HAP-1 (cell line): ENCODE results near the gene HDGFL3.
"Not testable (repeated sequence)": the region's sequence is repeated elsewhere in the genome, so short reads cannot be mapped to it uniquely, and the experiment has no call there.

Experiments
- DNase-seq, 2 experiments: peaks; one replicate each; pipeline ENCODE4 v3.0.0-alpha.2; 2016 to 2020; ENCODE audit warnings: low spot score in 2 of 2
- H3K27me3 ChIP-seq: fragments of 250-450 bp; sonication (Bioruptor Pico); 2 replicates; pipeline ENCODE4 v1.5.1; 2020; ENCODE audit warnings: low read depth, mild to moderate bottlenecking, moderate library complexity
- H3K36me3 ChIP-seq: fragments of 250-450 bp; sonication (Bioruptor Pico); replicated peaks from 2 replicates; pipeline ENCODE4 v1.5.1; 2020; ENCODE audit warnings: mild to moderate bottlenecking
- H3K4me1 ChIP-seq: fragments of 250-450 bp; sonication (Bioruptor Pico); 2 replicates; pipeline ENCODE4 v1.5.1; 2020; ENCODE audit warnings: mild to moderate bottlenecking
- H3K4me3 ChIP-seq: fragments of 250-450 bp; sonication (Bioruptor Pico); 2 replicates; pipeline ENCODE4 v1.5.1; 2020; ENCODE audit warnings: mild to moderate bottlenecking, moderate library complexity
- H3K9me3 ChIP-seq: fragments of 250-450 bp; sonication (Bioruptor Pico); 2 replicates; pipeline ENCODE4 v1.5.1; 2020; ENCODE audit warnings: mild to moderate bottlenecking, moderate library complexity
- in situ Hi-C: fragments of 300-500 bp; cut with MboI; formaldehyde crosslinking; loops from 3 replicates; pipeline ENCODE4 v1.14.3; 2020; ENCODE audit warnings: low sequenced_read_pairs, inconsistent platforms, mixed read lengths

The HDGFL3 gene

DNA sequence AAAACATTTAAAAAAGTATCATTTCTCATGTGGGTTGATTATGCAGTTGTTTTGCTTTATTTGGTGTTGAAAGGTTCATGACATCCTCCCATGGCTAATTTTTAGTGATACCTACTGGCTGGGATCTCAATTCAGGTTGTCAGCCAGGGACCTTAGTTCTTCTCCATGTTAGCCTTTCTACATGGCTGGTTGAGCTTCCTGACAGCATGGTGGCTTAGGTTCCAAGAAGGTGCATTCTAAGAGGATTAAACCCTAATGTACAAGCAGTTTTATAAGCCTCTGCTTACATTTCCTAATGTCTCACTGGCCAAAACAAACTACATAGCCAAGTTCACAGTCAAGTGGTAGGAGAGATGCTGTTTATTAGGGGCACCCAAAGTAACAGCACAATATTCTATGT lies 109.5 kb downstream of the HDGFL3 start:
- in situ Hi-C loops, result no loop called here

DNA sequence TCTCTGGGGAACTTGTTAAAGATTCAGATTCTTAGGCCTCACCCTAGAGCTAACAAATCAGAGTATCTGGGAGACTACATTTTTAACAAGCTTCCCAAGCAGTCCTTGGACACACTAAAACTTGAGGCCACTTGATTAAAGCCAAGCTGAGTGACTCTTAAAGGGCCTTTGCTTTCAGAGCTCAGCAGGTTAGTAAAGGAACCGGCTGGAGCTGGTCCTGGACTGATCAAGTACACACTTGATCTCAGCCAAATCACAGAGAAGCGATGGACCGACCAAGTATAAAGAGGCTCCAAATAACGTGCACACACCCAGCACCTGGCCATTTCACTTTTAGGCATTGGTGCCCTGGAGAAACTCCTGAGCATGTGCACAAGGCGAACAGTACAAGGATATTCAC lies 113.0 kb downstream of the HDGFL3 start:
- peaks cover 9% of the 10 kb centered on the region for H3K9me3 ChIP-seq
- peaks cover 12% of the 10 kb centered on the region; the same call in 1 of the 2 replicates for H3K27me3 ChIP-seq
- DNase-seq, result no peak
- in situ Hi-C loops, result no loop called here
- H3K4me3 ChIP-seq, result no peak overlapping the region
- H3K36me3 ChIP-seq, result no peaks in the 10 kb centered on the region
- H3K4me1 ChIP-seq, result peaks cover 3% of the 10 kb centered on the region; the same call in 1 of the 2 replicates

More for the DNA sequence above, 109.5 kb downstream of the HDGFL3 start:
- peaks cover 9% of the 10 kb centered on the region for H3K9me3 ChIP-seq
- peaks cover 12% of the 10 kb centered on the region; the same call in 1 of the 2 replicates for H3K27me3 ChIP-seq
- H3K36me3 ChIP-seq, result no peaks in the 10 kb centered on the region
- peaks cover 12% of the 10 kb centered on the region for H3K4me1 ChIP-seq
- no peak for DNase-seq
- H3K4me3 ChIP-seq, result no peak overlapping the region

DNA sequence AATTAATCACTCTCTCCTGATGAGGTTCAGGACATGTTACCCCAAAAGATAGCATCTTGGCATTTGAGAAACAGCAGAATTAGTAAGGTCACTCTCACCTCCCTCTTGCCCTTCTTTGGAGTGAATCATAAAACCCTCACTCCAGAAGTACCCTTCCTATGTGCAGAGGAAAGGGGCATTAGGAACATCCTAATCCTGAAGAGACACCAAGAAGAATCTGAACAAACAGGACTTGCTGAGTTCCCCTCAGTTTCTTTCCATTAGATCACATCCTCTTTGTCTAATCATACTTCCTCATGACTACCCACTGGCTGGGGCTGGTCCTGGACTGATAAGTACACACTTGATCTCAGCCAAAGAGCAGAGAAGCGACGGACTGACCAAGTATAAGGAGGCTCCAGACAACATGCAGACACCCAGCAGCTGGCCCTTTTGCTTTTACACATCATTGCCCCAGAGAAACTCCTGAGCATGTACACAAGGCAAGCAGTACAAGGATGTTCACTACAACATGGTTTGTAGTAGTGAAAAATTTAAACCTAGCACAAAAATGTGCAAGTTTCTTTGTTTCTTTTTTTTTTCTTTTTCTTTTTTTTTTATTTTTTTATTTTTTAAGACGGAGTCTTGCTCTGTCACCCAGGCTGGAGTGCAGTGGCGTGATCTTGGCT lies 115.2 kb downstream of the HDGFL3 start:
- peaks cover 8% of the 10 kb centered on the region; the same call in 1 of the 2 replicates for H3K27me3 ChIP-seq
- in situ Hi-C loops, result no loop called here
- DNase-seq, result peak in 1 of 2 experiments; percentile 6
- H3K4me1 ChIP-seq, result no peaks in the 10 kb centered on the region
- no peak overlapping the region for H3K4me3 ChIP-seq
- 0 out of 2 replicates have a peak, but pooled peaks cover 2% of the 10 kb centered on the region for H3K9me3 ChIP-seq
- H3K36me3 ChIP-seq, result no peaks in the 10 kb centered on the region

DNA sequence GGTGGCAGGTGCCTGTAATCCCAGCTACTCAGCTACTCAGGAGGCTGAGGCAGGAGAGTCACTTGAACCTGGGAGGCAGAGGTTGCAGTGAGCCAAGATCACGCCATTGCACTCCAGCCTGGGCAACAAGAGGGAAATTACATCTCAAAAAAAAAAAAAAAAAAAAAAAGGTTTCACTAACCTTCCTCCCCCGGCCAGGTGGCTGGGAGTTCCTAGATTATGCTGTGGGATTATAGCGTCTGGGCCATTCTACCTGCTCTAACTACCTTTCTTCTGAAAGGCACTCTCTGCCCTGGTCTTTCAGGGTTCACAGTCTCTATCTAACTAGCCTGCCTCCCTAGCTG lies 115.7 kb downstream of the HDGFL3 start:
- H3K36me3 ChIP-seq, H3K9me3 ChIP-seq, H3K4me1 ChIP-seq, H3K4me3 ChIP-seq, in situ Hi-C loops: not testable (repeated sequence)
- H3K27me3 ChIP-seq, result peaks cover 11% of the 10 kb centered on the region; the same call in 1 of the 2 replicates
- DNase-seq, result peak in 1 of 2 experiments; percentile 5

DNA sequence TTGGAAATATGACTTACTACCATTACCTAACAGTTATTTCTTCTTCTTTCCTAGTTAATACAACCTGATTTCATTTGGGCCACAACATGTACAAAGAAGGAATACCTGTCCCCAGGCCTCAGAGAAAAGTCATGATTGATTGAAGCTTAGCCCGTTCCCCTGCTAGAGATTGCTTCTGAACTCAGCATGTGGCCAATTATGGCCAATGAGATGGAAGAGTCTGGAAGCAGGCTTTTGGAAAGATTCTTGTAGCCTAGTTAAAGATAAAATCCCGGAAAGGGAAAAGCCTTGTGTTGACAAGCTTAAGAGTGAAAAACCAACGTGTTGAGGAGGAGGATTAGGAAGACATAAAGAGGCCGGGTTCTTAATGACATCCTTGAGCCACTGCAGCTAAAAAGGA lies 117.2 kb downstream of the HDGFL3 start:
- peaks cover 8% of the 10 kb centered on the region; the same call in 1 of the 2 replicates for H3K27me3 ChIP-seq
- no peaks in the 10 kb centered on the region for H3K36me3 ChIP-seq
- no peak for DNase-seq
- no peaks in the 10 kb centered on the region for H3K4me1 ChIP-seq
- in situ Hi-C loops, result no loop called here
- no peaks in the 10 kb centered on the region for H3K9me3 ChIP-seq
- H3K4me3 ChIP-seq, result no peak overlapping the region

DNA sequence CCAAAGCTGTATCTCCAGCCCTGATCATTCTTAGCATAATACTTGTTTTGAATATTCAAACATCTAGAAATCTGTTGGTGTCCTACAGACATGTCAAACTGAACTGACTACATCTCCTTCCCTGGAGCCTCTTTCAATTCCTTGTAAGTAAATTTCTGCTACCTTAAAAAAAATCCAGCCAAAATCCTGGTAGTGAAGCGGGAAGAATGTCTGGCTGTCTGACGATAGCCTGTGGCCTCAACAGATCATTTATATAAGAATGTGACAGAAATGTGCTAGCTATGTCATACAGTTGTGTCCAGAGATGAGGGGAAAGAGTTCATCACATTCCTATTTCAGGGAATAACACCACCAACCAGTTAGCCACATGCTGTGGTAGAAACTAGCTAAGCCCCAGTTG lies 118.7 kb downstream of the HDGFL3 start:
- Histone ChIP-seq H3K9me3 (no peaks in the 10 kb centered on the region), H3K27me3 (peaks cover 8% of the 10 kb centered on the region; the same call in 1 of the 2 replicates), H3K4me3 (no peak overlapping the region), H3K4me1 (no peaks in the 10 kb centered on the region), H3K36me3 (no peaks in the 10 kb centered on the region)
- no peak for DNase-seq
- in situ Hi-C loops, result no loop called here

DNA sequence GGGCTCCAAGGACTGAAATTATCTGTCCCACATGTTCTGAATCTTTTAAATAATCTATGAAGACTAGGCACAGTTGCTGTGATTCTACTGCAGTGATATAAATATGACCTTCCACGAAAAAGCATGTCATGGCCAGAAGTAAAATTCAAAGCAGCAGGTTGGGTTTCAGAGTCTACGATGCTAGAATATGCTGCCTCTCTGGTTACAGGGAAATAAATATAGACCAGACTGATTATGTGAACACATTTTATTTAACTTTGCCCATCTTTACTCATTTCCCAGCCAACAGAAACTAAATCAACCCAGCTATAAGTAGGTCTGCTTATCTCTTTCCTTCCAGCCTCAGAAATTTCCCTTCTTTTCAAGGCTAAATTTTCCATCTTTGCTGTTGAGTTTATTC lies 120.0 kb downstream of the HDGFL3 start:
- no peaks in the 10 kb centered on the region for H3K9me3 ChIP-seq
- DNase-seq, result no peak
- no peak overlapping the region for H3K4me3 ChIP-seq
- no peaks in the 10 kb centered on the region for H3K4me1 ChIP-seq
- no peaks in the 10 kb centered on the region for H3K36me3 ChIP-seq
- in situ Hi-C loops, result no loop called here
- H3K27me3 ChIP-seq, result peaks cover 8% of the 10 kb centered on the region; the same call in 1 of the 2 replicates

DNA sequence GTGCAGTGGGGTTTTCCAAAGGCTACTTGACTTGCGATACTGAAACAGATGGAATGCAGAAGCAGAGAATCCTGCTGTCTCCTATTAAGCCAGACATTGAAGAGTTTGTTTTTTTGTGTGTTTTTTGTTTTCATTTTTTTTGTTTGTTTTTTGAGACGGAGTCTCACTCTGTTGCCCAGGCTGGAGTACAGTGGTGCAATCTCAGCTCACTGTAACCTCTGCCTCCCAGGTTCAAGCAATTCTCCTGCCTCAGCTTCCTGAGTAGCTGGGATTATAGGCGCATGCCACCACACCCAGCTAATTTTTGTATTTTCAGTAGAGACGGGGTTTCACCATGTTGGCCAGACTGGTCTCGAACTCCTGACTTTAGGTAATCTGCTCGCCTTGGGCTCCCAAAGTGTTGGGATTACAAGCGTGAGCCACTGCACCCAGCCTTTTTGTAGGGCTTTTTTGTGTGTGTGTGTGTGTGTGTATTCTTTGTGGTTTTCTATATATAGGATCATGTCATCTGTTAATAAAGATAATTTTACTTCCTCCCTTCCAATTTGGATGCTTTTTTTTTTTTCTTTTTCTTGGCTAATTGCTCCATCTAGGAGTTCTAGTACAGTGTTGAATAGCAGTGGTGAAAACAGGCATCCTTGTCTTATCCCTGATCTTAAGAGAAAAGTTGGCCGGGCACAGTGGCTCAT lies 121.6 kb downstream of the HDGFL3 start:
- H3K36me3 ChIP-seq, DNase-seq, H3K9me3 ChIP-seq, H3K4me3 ChIP-seq, in situ Hi-C loops, H3K27me3 ChIP-seq, H3K4me1 ChIP-seq: not testable (repeated sequence)

DNA sequence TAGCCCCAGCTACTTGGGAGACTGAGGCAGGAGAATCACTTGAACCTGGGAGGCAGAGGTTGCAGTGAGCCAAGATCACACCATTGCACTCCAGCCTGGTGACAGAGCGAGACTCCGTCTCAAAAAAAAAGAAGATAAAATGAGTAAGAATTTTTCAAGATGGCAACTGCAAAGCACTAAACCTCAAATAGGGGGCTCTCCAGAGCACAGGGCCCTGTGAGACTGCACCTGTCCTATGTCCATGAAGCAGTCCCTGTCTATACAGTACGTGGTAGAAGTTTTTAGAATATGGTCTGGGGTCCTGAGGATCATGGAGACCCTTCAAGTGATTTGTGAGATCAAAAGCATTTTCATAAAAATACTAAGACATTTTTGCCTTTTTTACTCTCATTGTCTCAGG lies 122.2 kb downstream of the HDGFL3 start:
- H3K4me1 ChIP-seq, H3K27me3 ChIP-seq, in situ Hi-C loops, H3K4me3 ChIP-seq, H3K9me3 ChIP-seq, H3K36me3 ChIP-seq, DNase-seq: not testable (repeated sequence)

DNA sequence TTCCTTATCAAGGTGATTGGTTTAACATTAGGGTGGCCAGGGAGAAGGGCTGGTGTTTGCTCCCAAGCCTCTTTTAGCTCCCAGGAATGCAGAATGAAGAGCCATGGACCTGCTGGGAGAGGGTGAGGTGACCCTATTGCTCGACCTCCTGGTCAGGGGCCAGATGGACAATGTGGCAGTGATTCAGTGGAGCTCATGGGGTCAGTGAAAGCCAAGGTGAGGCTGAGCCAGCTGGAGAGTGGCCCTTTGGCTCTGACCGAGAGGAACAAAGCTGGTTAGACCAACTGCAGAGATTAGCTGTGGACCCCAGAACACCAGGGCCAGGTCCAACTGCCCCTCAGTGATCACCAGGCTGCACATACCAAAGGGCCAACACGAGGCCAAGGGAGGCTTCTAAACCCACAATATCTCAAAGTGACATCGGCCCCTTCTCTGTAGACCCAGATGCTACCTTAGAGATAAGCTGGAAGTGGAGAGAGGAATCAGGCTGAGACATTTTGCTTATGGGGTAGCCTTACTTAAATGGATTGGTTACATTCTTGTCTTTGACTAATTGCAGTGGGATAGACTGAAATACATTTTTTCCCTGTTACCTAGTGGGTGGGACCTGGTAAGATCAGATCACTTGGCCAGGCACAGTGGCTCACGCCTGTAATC lies 124.8 kb downstream of the HDGFL3 start:
- Histone ChIP-seq H3K4me3 (no peak overlapping the region), H3K4me1 (no peaks in the 10 kb centered on the region), H3K36me3 (no peaks in the 10 kb centered on the region), H3K27me3 (peaks cover 32% of the 10 kb centered on the region), H3K9me3 (no peaks in the 10 kb centered on the region)
- in situ Hi-C loops, result no loop called here
- DNase-seq, result no peak

DNA sequence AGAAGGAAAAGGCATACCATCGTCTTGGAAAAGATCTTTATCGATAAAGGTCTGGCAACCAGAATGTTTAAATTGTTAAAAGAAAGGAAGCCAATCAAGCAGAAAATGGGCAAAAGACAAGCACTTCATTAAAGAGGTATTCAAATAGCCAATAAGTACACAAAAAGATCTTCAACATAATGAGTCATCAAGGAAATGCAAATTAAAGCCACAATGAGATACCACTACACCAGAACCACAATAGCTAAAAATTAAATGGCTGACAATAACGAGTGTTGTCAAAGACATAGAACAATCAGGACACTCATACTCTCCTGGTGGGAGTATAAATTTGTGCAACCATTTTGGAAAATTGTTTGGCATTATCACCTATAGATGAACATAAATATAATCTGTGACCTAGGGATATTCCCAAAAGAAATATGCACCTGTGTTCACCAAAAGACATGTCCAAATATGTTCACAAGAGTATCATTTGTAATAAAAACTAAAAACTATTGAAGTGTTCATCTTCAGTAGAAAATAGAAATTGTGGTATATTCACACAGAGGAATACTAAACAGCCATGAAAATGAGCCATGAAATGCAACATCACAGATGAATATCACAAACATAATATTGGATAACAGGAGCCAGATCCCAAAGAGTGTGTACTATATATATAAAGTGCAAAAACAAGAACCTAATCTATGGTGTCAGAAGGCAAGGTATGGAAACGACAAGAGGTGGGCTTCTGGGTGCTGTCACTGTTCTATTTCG lies 126.2 kb downstream of the HDGFL3 start:
- Histone ChIP-seq H3K4me3 (no peak overlapping the region), H3K9me3 (no peaks in the 10 kb centered on the region), H3K36me3 (no peaks in the 10 kb centered on the region), H3K4me1 (no peaks in the 10 kb centered on the region), H3K27me3 (peaks cover 39% of the 10 kb centered on the region)
- in situ Hi-C loops, result no loop called here
- no peak for DNase-seq

DNA sequence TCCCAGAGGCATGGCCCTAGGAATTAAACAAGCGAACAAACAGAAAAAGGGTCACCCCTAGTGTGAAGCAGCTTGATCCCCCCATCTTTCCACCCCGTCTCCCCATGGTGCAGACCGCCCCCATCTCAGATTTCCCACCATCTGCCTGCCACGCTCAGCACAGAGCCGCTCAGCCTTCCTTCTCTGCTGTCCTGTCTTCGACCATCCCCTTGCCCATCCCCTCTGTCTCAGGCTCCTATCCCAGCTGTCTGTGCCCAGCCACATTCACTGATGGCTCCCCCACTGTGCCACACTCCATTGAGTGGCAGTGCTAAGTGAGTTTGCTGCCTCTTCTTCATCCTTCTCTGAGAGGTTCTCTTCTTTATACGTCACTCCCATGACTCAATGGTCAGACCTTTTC lies 128.9 kb downstream of the HDGFL3 start:
- Histone ChIP-seq H3K27me3 (peaks cover 39% of the 10 kb centered on the region), H3K9me3 (peaks cover 4% of the 10 kb centered on the region; the same call in 1 of the 2 replicates), H3K4me1 (no peaks in the 10 kb centered on the region), H3K4me3 (no peak overlapping the region), H3K36me3 (no peaks in the 10 kb centered on the region)
- in situ Hi-C loops, result no loop called here
- DNase-seq, result no peak
